ENCODE results near the gene GSKIP. TPM values are rescaled to one million over a fixed set of nuclear protein-coding genes. Genes with fewer than 3 reads are reported as not detected.

The GSKIP gene
- total RNA-seq, 2 donors from 2014 or later, result 16.0 to 24.7 TPM

- H3K9me3 Mint-ChIP-seq, result peaks cover 0 to 4% of the 10 kb centered on the region in 2 donors
- peaks cover 9 to 23% of the 10 kb centered on the region in 2 donors for H3K36me3 Mint-ChIP-seq
- peak overlapping the region; percentile 72 to 87 for H3K27ac Mint-ChIP-seq
- peak in 1 of 2 donors; percentile 34 for DNase-seq (ENCODE audit: low spot score in 2 of 2)
- ATAC-seq, result peak; percentile 3 to 7
Measured at GRCh38 chr14:96363751-96364336, 518 bp downstream of the GSKIP start.

- DNase-seq (ENCODE audit: low spot score in 2 of 2), result no peak
- H3K36me3 Mint-ChIP-seq, result peaks cover 9 to 23% of the 10 kb centered on the region in 2 donors
- peaks cover 0 to 6% of the 10 kb centered on the region in 2 donors for H3K9me3 Mint-ChIP-seq
- peak overlapping the region in 1 of 2 donors; percentile 72 for H3K27ac Mint-ChIP-seq
- no peak for ATAC-seq
Measured at GRCh38 chr14:96364962-96365361, 1.6 kb downstream of the GSKIP start.

DNA sequence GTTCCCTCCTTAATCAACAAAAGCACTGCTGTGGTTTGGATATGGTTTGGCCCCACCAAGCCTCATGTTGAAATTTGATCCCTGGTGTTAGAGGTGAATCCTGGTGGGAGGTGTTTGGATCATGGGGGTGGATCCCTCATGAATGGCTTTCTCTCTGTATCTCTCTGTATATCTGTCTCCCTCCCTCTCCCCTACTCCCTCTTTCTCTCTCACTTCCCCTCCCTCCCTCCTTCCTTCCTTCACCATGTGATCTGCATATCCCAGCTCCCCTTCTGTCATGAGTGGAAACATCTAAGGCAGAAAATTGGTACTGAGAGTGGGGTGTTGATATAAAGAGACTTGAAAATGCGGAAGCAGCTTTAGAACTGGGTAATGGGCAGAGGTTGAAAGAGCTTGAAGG is 5.2 kb downstream of the GSKIP start:
- DNase-seq (ENCODE audit: low spot score in 2 of 2), result no peak
- peaks cover 0 to 12% of the 10 kb centered on the region in 2 donors for H3K36me3 Mint-ChIP-seq
- ATAC-seq, result no peak
- H3K9me3 Mint-ChIP-seq, result peaks cover 0 to 6% of the 10 kb centered on the region in 2 donors
- no peak overlapping the region for H3K27ac Mint-ChIP-seq

- Mint-ChIP-seq H3K27ac (no peak overlapping the region), H3K9me3 (peaks cover 0 to 6% of the 10 kb centered on the region in 2 donors), H3K36me3 (no peaks in the 10 kb centered on the region)
- DNase-seq (ENCODE audit: low spot score in 2 of 2) (no peak), ATAC-seq (no peak)
Measured at GRCh38 chr14:96370528-96370927, 7.2 kb downstream of the GSKIP start.

- H3K36me3 Mint-ChIP-seq, result no peaks in the 10 kb centered on the region
- peaks cover 0 to 4% of the 10 kb centered on the region in 2 donors for H3K9me3 Mint-ChIP-seq
- H3K27ac Mint-ChIP-seq, result no peak overlapping the region
- no peak for DNase-seq (ENCODE audit: low spot score in 2 of 2)
- no peak for ATAC-seq
Measured at GRCh38 chr14:96373538-96373937, 10.2 kb downstream of the GSKIP start.

DNA sequence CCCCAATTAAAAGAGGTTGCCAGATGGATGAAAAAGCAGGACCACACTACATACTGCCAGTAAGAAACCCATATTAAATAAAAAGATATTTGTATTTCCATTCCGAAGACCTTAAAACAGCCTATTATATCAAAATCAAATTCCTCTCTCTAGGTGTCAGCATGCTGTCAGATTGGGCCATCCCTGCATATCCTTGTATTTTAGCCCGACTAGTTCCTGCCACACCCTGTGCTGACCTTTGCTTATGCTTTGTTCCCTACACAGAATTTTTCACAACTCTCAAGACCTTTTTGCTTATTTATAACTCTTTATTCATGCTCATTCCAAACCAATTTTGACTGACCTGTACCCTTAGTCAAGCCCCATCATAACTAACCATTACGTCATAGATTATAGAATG is 12.8 kb downstream of the GSKIP start:
- Mint-ChIP-seq H3K27ac (no peak overlapping the region), H3K9me3 (no peaks in the 10 kb centered on the region)
- ATAC-seq, result no peak

GRCh38 chr14:96380735-96381134 is 17.4 kb downstream of the GSKIP start:
- peak in 1 of 2 donors; percentile 50 for ATAC-seq
- Mint-ChIP-seq H3K36me3 (no peaks in the 10 kb centered on the region), H3K27ac (no peak overlapping the region), H3K9me3 (no peaks in the 10 kb centered on the region)
- no peak for DNase-seq (ENCODE audit: low spot score in 2 of 2)

More for the DNA sequence above, 12.8 kb downstream of the GSKIP start:
- no peaks in the 10 kb centered on the region for H3K36me3 Mint-ChIP-seq
- DNase-seq (ENCODE audit: low spot score in 2 of 2), result no peak

DNA sequence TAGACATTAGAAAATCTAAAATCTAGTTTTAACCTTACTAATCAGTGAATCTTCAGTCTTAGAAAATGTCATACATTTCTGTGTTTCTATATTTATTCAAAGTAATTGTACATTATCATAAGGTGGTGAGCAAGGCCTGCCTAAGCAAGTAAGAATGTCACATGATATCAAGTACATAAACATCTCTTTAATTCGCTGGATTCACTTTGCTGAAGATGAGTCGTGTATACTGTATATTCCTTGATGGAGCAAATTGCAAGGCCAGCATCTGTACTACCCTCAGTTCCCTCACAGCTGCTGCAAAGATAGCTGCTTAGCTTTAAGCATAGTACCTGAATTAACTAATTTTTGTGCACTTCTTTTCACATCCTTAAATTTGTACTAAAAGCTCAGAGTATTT is 20.1 kb downstream of the GSKIP start:
- ATAC-seq (no peak), DNase-seq (ENCODE audit: low spot score in 2 of 2) (no peak)
- H3K9me3 Mint-ChIP-seq, result no peaks in the 10 kb centered on the region
- H3K27ac Mint-ChIP-seq, result no peak overlapping the region
- H3K36me3 Mint-ChIP-seq, result no peaks in the 10 kb centered on the region

GRCh38 chr14:96384053-96384452 is 20.7 kb downstream of the GSKIP start:
- Mint-ChIP-seq H3K27ac (no peak overlapping the region), H3K36me3 (no peaks in the 10 kb centered on the region), H3K9me3 (no peaks in the 10 kb centered on the region)
- no peak for DNase-seq (ENCODE audit: low spot score in 2 of 2)
- ATAC-seq, result no peak

DNA sequence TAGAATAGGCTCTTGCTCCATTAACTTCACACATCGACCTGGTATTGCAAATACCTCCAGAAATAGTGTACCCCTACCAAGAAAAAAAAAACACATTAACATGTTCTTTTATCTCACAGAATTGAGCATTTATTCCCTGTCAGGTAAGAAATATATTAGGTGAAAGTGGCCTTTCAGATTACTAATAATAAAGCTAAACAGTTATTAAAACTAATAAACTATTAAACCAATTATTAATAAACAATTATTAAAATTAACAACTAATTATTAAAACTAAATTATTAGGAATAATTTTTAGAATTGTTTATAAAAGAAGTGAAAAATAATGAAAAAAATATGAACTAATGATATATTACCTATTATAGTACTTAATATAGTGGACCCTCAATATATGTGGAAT is 21.4 kb downstream of the GSKIP start:
- Mint-ChIP-seq H3K36me3 (no peaks in the 10 kb centered on the region), H3K9me3 (no peaks in the 10 kb centered on the region), H3K27ac (no peak overlapping the region)
- ATAC-seq (no peak), DNase-seq (ENCODE audit: low spot score in 2 of 2) (no peak)

GRCh38 chr14:96385385-96385784 is 22.1 kb downstream of the GSKIP start:
- ATAC-seq (no peak), DNase-seq (ENCODE audit: low spot score in 2 of 2) (no peak)
- Mint-ChIP-seq H3K36me3 (no peaks in the 10 kb centered on the region), H3K9me3 (no peaks in the 10 kb centered on the region), H3K27ac (no peak overlapping the region)

- peaks cover 0 to 5% of the 10 kb centered on the region in 2 donors for H3K36me3 Mint-ChIP-seq
- no peak for ATAC-seq
- peak overlapping the region in 1 of 2 donors; percentile 77 for H3K27ac Mint-ChIP-seq
- DNase-seq (ENCODE audit: low spot score in 2 of 2), result no peak
- no peaks in the 10 kb centered on the region for H3K9me3 Mint-ChIP-seq
Measured at GRCh38 chr14:96390965-96391292, 27.6 kb downstream of the GSKIP start.

DNA sequence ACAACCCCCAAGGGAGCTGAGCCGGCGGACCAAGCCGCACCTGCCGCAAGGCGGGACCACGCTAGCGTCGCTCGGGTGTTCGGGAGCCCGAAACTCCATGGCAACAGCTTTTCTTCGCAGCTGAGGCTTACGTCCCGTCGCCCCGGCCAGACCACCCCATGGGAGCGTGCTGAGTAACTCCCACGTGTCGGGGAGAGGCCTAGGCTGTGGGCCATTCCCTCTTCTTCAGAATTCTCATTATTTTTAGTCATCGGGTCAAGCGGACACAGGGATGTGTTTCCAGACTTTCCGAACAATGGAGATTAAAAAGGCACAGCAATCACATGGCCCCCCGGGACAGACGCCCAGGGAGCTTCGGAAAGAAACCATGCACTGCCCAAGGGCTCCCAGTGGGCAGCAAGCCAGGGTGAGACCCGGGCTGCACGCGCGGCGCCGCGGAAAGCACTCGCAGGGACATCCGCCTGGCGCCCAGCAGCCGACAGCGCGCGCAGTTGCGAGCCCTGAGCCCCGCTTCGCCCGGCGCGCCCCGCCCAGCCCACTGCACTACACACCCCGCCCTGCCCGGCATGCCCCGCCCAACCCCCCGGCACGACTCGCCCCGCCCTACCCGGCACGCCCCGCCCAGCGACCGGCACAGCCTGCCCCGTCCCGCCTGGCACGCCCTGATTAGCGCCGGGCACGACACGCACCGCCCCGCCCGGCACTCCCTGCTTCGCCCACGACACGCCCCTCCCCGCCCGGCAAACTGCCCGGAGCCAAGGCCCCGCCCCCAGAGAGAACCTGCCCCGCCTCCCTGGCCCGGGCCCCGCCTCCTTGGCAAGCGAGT is 28.2 kb downstream of the GSKIP start:
- peak; percentile 94 to 97 for ATAC-seq
- peak overlapping the region; percentile 77 to 84 for H3K27ac Mint-ChIP-seq
- peak; percentile 99 to 100 for DNase-seq (ENCODE audit: low spot score in 2 of 2)
- peaks cover 0 to 5% of the 10 kb centered on the region in 2 donors for H3K36me3 Mint-ChIP-seq
- H3K9me3 Mint-ChIP-seq, result no peaks in the 10 kb centered on the region

DNA sequence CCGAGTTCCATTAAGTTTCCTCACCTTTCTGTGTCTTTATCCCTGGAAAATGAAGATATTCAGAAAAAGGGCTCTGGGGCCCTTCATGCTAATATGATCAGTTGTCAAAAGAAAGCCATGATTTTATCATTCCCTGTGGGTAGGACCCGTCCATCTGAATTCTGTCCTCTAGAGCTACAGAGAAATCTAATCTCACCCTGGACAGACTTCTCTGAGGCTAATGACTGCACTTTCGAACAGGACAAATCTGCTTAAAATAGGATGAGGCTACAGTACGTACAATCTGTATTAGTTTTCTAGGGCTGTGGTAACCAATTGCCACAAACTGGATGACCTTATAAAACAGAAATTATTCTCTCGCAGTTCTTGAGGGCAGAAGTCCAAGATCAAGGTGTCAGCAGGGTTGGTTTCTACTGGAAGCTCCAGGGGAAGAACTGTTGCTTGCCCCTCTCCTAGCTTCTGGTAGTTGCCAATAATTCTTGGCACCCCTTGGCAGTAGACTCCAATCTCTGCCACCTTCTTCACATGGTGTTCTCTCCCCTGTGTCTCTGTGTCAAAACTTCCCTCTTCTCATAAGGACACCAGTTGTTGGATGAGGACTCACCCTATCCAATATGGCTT is 29.9 kb downstream of the GSKIP start:
- no peaks in the 10 kb centered on the region for H3K9me3 Mint-ChIP-seq
- peaks cover 0 to 5% of the 10 kb centered on the region in 2 donors for H3K36me3 Mint-ChIP-seq
- H3K27ac Mint-ChIP-seq, result no peak overlapping the region
- DNase-seq (ENCODE audit: low spot score in 2 of 2), result no peak
- no peak for ATAC-seq

GRCh38 chr14:96394047-96394815 is 30.9 kb downstream of the GSKIP start:
- no peaks in the 10 kb centered on the region for H3K9me3 Mint-ChIP-seq
- no peak overlapping the region for H3K27ac Mint-ChIP-seq
- ATAC-seq (no peak), DNase-seq (ENCODE audit: low spot score in 2 of 2) (no peak)
- peaks cover 0 to 5% of the 10 kb centered on the region in 2 donors for H3K36me3 Mint-ChIP-seq

- no peaks in the 10 kb centered on the region for H3K36me3 Mint-ChIP-seq
- H3K9me3 Mint-ChIP-seq, result no peaks in the 10 kb centered on the region
- H3K27ac Mint-ChIP-seq, result no peak overlapping the region
- ATAC-seq (no peak), DNase-seq (ENCODE audit: low spot score in 2 of 2) (no peak)
Measured at GRCh38 chr14:96398432-96398831, 35.1 kb downstream of the GSKIP start.

DNA sequence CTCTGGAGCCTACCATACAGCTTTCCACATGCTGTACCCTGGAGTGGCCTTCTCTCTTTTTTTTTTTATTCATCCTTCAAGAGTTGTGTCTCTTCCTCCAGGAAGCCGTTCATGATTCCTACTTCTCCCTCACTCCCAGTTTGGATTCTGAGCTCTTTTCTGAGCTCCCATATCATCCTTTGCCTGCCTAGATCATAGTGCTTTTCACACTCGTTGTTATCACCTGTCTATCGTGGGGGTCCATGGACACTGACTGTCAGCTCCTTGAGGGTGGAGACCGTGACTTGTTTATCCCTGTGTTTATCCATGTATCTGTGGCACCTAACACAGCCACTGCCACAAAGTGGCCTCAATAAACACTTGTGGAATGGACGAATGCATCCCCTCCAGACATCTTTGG is 35.6 kb downstream of the GSKIP start:
- DNase-seq (ENCODE audit: low spot score in 2 of 2), result no peak
- no peak overlapping the region for H3K27ac Mint-ChIP-seq
- ATAC-seq, result no peak
- no peaks in the 10 kb centered on the region for H3K36me3 Mint-ChIP-seq
- no peaks in the 10 kb centered on the region for H3K9me3 Mint-ChIP-seq
